CMK (cell line): ENCODE measurements around the gene GALP.
"Not testable (repeated sequence)": the region's sequence is repeated elsewhere in the genome, so short reads cannot be mapped to it uniquely, and the experiment has no call there.

Source experiments
- DNase-seq: peaks from one replicate; pipeline ENCODE4 v3.0.0-alpha.2; 2010; ENCODE audit warnings: low read depth

The GALP gene

DNA sequence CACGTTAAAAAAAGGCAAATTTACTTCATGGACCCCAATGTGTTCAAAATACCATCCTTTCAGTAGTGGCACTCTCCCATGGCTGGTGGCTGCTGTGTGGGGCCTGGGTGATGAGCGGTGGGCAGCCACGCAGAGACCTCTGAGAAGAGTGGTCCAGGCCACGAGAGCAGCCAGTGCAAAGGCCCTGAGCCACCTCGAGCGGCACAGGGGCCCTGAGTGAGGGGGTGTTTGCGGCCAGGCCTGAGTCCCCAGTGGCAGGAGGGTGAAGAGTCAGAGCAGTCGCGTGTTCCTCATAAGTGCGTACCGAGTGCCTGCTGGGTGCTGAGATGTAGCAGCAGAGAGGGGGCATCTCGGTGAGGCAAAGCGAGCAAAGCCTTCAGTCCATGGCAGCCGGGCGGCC is 27.7 kb upstream of the GALP start:
- no peak for DNase-seq

DNA sequence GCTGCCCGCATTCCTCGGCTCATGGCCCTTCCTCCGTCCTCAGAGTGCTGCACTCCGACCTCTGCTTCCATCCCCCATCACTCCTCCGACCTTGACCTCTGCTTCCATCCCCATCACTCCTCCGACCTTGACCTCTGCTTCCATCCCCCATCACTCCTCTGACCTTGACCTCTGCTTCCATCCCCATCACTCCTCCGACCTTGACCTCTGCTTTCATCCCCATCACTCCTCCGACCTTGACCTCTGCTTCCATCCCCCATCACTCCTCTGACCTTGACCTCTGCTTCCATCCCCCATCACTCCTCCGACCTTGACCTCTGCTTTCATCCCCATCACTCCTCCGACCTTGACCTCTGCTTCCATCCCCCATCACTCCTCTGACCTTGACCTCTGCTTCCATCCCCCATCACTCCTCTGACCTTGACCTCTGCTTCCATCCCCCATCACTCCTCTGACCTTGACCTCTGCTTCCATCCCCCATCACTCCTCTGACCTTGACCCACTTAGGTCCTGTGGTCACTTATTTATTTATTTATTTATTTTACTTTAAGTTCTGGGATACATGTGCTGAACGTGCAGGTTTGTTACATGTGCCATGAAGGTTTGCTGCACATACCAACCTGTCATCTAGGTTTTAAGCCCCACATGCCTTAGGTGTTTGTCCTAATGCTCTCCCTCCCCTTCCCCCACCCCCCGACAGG is 26.7 kb upstream of the GALP start:
- not testable (repeated sequence) for DNase-seq

DNA sequence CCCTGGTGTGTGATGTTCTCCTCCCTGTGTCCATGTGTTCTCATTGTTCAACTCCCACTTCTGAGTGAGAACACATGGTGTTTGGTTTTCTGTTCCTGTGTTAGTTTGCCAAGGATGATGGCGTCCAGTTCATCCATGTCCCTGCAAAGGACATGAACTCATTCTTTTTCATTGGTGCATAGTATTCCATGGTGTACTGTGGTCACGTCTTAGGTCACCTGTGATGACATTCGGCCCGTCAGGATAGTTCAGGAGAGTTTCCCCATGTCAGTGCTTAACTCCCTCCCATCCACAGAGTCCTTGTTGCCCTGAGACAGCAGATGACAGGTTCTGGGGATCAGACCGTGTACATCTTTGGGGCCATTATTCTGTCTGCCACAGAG is 26.2 kb upstream of the GALP start:
- DNase-seq: no peak

DNA sequence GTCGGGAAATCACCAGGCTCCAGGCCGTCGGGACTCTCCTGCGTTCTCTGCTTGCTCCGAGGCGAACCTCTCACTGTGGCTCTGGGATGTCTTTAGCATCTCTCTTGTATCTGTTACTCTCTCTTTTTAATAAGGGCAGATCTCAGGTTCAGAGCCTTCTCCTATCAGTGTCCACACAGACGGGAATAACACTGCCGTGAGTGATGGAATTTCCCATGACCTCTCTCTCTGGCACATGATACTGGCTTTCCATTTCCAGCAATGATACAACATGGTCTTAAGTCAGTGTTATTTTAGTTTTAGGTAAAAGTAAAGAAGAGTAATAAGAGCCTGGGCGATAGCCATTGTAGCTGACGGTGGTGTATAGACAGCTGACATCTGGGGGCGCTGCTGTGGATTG is 25.4 kb upstream of the GALP start:
- DNase-seq: no peak

DNA sequence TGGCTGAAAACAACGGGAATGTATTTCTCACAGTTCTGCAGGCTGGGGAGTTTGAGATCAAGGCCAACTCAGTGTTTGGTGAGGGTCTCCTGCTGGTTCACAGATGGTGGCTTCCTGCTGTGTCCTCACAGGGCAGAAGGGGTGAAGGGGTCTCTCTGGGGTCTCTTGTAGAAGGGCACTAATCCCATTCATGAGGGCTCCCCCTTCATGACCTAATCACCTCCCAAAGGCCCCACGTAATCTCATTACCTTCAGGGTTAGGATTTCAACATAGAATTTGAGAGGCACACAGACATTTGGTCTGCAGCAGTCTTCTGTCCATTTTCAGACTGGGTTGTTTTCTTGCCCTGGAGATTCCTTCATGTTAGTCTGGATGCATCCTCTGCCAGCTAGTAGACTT is 23.2 kb upstream of the GALP start:
- DNase-seq: no peak

DNA sequence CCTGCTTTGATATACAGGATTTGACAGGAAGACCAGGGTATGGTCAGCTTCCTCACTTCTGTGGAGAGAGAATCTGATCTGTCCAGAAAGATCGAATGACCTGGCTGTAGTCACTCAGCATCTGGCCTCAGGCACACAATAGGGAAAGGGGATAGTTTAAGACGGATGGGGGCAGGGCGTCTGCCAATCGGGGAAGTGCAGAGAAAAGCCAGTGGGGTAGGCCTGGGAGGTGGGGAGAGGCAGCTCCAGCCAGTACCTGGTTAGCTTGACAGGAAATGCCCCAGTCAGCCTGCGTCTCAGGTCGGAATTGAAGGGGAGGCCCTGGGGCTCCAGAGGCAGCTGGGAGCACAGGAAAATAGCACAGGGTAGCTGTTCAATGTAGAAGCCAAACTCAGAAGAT is 22.3 kb upstream of the GALP start:
- no peak for DNase-seq

DNA sequence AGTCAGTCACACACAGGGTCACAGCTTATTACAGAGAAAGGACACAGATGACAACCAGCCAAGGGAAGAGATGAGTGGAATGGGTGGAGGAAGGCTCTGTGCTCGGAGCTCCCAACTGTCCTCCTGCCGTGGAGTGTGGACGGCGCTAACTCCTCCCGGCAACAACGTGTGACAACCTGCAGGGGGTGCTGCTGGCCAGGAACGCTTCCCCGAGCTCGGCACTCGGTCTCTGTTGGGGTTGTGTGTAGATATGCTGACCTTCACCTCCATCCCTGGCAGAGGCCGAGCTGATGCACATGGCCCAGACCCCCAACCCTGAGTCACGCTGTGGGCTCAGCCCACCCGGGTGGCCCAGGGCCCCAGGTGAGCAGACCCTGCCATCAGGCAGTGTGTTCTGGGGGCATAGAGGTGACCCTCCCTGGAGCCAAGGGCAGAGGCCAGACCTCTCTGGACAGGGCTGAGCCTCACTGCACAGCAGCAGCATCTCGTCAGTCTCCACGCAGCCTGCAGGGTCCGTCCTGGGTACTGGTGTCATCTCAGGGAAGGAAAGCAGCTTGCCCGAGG is 20.6 kb upstream of the GALP start:
- DNase-seq: no peak

DNA sequence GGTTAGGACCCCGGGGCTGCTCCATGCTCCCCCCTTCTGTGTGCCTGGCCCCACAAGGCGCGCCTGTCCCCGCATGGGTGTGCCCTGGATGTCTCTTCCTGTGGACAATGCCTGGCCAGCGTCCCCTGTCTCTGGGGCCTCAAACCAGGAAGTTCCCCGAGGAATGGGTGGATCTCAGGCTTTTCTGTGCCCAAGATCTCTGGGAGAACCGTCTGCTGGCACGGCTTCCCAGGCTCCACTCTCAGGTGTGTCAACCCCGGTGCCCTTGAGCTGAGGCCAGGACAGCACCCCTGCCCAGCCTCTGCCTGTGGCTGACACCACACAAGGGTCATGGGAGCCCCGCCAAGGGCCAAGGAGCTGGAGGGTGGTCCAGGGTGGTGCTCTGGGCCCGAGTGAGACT is 19.0 kb upstream of the GALP start:
- no peak for DNase-seq

DNA sequence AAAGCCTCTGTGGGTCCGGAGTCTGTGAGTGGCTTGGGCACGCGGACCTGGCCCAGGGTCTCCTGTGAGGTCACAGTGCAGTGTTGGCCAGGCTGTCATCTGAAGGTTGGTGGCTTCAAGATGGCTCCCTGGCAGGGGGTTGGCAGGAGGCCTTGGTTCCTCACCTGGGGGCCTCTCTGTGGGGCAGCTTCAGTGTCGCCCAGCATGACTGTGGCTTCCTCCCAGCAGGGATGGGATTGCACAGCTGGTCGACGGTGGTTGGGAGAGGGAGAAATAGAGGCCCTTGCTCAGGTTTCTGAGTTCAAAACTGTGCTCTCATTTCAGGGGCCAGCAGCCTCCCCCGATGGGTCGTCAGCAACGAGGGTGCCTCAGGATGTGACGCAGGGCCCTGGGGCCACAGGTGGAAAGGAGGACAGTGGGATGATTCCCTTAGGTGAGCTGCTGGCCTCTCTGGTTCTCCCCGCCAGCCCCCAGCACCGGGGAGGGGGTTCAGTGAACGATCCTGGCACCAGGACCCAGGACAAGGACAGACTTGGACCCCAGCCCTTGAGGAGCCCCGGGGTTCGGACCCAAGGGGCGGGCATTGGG is 17.5 kb upstream of the GALP start:
- no peak for DNase-seq

DNA sequence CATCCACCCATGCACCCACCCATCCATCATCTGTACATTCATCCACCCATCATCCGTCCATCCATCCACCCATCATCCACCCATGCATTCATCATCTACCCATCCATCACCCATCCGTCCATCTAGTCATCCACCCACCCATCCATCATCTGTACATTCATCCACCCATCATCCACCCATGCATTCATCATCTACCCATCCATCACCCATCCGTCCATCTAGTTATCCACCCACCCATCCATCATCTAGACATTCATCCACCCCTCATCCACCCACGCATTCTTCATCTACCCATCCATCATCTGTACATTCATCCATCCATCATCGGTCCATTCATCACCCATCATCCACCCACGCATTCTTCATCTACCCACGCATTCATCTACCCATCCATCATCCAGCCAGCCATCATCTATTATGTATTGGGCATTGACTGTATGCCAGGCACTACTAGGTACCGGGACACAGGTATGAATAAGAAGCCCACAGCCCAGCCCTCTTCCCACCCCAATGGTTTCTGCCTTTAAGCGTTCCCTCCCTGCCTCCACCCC is 16.7 kb upstream of the GALP start:
- no peak for DNase-seq

DNA sequence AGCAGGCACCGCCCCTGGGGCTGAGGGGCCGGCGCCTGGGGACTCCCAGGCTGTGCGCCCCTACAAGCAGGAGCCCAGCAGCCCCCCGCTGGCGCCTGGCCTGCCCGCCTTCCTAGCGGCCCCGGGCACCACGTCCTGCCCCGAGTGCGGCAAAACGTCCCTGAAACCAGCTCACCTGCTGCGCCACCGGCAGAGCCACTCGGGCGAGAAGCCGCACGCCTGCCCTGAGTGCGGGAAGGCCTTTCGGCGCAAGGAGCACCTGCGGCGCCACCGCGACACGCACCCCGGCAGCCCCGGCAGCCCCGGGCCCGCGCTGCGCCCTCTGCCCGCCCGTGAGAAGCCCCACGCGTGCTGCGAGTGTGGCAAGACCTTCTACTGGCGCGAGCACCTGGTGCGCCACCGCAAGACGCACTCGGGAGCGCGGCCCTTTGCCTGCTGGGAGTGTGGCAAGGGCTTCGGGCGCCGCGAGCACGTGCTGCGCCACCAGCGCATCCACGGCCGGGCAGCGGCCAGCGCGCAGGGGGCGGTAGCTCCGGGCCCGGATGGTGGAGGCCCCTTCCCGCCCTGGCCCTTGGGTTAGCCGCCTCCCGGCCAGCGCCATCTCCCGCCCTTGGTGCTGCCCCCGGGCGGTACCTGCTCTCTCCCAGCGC is 16.1 kb upstream of the GALP start:
- no peak for DNase-seq

DNA sequence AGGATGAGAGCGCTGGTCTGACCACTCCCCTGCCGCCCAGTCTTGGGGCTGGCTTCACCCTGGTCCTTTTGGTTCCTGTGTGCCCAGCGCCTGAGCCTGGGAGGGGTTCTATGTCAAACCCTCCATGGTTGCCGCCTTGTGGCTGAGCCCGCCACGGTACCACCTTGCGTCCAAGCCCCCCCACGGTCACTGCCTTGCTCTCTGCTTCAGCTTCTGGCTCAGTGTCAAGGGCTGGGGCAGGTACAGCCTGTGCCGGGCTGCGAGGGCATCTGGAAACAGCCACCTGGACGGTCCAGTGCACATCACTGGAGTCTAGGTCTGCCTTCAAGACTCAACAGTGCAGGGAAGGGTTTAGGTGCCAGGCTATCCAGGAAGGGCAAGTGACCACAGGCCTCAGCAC is 14.3 kb upstream of the GALP start:
- DNase-seq: no peak

DNA sequence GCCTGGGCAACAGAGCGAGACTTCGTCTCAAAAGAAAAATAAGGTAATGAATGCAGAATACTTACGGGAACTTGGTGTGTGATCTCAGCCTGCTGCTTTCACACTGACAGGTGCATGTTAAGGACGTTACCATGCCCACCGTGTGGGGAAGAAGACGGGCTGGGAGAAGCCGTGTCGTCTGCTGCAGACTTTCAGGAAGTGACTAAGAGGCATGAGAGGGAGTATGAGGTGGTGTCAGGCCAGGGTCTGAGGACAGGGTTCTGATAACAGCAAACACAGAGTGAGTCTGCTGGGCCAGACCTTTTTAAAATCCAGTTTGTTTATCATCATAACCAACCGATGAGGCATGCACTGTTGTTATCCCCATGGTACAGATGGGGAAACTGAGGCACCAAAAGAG is 13.6 kb upstream of the GALP start:
- no peak for DNase-seq

DNA sequence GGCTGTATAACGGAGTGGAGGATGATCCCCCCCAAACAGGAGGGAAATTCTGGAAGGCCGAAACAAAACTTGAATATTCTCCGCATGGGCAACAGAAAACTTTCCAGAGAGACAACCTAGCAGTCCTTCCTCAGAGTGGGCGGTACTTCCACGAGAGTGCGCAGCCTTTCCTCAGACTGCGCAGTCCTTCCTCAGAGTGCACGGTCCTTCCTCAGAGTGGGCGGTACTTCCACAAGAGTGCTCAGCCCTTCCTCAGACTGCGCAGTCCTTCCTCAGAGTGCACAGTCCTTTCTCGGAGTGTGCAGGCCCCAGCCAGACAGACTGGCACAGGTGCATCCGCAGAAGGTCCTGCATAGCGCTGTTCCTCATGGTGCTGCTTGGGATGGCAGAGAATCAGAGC is 12.7 kb upstream of the GALP start:
- no peak for DNase-seq

DNA sequence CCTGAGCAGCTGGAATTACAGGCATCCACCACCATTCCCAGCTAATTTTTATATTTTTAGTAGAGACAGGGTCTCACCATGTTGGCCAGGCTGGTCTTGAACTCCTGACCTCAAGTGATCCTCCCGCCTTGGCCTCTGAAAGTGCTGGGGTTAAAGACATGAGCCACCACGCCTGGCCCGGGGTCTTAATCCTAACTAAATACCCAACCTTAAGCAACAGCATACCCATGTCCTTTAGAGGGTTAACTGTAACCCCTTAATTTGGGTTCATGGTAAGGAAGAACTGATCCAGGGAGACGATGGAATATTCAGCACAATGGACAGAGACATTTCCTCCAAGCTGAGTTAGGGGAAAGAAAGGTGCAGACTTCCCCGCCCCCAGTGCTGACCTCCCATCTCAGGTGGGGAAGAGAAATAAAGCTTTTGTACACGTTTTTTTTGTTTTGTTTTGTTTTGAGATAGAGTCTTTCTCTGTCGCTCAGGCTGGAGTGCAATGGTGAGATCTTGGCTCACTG is 8.7 kb upstream of the GALP start:
- DNase-seq: no peak

DNA sequence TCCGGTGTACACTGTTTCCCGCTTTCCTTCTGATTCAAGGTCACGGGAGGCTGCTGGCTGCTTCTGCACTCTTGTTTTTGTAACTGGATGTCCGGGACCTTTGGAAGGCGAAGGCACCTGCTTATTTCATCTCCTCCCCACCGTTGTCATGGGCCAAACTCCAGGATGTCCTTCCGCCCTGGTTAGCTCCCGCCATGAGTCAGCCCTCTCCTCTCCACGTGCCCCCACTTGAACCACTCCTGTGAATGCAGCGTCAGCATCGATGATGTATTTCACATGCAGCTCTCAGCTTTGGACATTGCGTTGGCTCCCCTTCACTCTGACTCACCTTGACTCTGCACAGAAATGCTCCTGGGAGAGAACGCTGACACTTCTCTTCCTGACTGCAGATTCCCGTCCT is 5.5 kb upstream of the GALP start:
- DNase-seq: no peak

DNA sequence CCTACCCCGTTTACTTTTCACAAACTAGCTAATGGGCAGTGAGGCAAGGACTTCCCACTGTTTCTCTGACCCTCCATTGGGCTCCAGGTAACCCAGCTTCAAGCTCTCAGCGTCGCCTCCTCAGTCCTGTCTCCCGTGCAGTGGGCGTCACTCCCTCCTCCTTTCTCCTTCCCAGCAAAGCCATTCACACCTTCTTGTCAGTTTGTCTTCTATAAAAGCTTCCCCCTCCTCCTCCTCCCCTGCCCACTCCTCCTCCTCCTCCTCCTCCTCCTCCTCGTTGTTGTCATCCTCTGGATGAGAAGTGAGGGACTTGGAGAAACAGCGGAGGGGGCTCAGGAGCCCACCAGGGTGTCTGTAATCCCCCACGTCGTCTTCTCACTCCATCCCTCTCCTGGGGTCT is 1.7 kb upstream of the GALP start:
- no peak for DNase-seq

DNA sequence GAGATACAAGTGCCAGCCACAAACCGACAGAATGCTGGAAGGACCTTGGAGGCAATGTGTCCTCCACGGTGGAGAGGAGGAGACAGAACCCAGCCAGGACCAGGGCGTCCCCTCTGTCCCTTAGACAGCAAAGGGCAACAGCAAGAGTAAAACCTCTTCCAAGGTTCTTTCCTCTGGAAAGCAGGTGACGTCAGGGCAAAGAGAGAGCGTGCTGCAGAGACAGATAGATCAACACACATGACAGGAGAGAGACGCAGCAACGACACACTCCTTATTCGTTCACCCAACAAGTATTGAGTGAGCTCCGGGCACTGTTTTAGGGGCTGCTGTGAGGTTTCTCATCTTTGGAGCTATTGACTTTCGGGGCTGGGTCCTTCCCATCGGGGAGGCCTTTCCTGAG is 1.3 kb upstream of the GALP start:
- DNase-seq: no peak

DNA sequence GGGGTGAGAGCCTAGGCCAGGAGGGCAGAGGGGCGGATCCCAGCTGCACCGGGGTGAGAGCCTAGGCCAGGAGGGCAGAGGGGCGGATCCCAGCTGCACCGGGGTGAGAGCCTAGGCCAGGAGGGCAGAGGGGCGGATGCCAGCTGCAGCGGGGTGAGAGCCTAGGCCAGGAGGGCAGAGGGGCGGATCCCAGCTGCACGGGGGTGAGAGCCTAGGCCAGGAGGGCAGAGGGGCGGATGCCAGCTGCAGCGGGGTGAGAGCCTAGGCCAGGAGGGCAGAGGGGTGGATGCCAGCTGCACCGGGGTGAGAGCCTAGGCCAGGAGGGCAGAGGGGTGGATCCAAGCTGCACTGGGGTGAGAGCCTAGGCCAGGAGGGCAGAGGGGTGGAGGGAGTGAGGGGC is 502 bp downstream of the GALP start:
- DNase-seq: not testable (repeated sequence)

DNA sequence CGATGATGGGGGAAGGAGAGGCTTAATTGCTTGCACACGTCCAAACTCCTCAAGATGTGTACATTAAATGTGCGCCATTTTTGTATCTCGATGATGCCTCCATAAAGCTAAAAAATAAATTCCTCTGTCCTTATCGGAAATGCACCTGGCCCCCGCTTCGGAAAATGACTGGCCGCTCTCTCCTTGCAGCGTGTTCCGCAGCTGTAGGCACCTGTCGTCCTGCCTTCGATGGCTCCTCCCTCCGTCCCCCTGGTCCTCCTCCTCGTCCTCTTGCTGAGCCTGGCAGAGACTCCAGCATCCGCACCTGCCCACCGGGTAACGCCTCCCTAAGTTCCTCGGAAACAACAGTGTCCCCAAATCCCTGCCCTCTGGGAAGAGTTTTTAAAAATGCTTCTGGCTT is 1.1 kb downstream of the GALP start:
- no peak for DNase-seq

DNA sequence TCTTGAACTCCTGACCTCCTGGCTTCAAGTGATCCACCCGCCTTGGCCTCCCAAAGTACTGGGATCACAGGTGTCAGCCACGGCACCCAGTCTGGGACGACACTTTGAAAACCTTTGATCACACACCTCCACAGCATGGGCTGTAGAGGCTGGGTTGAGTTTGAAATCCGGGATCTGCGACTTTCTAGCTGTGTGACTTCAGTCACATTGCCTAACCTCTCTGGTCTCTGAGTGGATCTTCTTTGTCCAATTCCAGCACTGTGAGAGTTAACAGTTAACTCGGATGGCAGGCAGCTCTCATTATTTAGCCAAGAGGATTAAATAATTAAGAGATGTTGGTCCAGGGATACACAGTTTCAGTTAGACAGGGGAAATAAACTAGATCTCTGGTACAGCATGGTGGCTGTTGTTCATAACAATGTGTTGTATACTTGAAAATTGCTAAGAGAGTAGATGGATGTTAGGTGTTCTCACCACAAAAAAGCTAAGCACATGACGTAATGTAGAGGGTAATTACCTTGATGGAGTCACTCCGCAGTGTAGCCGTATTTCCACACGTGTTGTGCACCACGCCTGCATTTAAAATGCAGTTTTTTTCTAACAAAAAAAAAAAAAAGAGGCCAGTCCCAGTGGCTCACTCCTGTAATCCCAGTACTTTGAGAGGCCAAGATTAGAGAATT is 1.9 kb downstream of the GALP start:
- DNase-seq: no peak

DNA sequence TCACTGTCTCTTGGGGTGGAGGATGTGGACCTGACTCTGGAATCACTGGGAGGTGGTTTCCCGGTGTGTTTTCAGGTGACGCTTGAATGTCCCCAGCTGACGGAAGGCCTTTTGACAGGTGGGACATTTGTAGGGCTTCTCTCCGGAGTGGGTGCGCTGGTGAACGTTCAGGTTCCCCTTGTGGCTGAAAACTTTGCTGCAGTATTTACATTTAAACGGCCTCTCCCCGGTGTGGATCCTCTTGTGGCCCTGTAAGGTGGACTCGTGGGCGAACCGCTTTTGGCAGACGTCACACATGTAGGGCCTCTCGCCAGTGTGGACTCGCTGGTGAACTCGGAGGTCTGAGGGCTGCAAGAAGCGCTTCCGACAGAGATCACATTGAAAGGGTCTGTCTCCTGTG is 14.0 kb downstream of the GALP start:
- no peak for DNase-seq
